Body of pancreas (tissue), 4 donors: ENCODE measurements around the gene TMEM240. TPM values are rescaled to one million over a fixed set of nuclear protein-coding genes. Genes with fewer than 3 reads are reported as not detected.

ENCODE experiments used
- ATAC-seq: fragments of 150-250 bp; one replicate; pipeline ENCODE4 v1.9.1; 2016
- DNase-seq, 4 donors: peaks; one replicate each; pipeline ENCODE4 v3.0.0-alpha.2; 2019
- H3K27ac ChIP-seq, 4 donors: fragments of 200-600 bp; sonication (generic); 1 replicate in 3 of 4; 2 replicates in 1 of 4; pipeline versions ENCODE4 v1.5.1 to v1.6.1; 2016 to 2019; ENCODE audit warnings: mild to moderate bottlenecking in 1 of 4, mixed read lengths in 1 of 4, moderate library complexity in 1 of 4
- H3K27me3 ChIP-seq, 2 donors: fragments of 200-600 bp; sonication (generic); one replicate each; pipeline ENCODE4 v1.6.0; 2016; ENCODE audit warnings: mild to moderate bottlenecking in 1 of 2
- H3K36me3 ChIP-seq, 2 donors: fragments of 200-600 bp; sonication (generic); replicated peaks in 1 of 2; 2 replicates each; pipeline ENCODE4 v1.5.1; 2016; ENCODE audit warnings: low read depth in 2 of 2; ENCODE audit not compliant: insufficient read depth in 1 of 2
- H3K4me1 ChIP-seq: fragments of 200-600 bp; sonication (generic); one replicate; pipeline ENCODE4 v1.6.0; 2016
- H3K4me3 ChIP-seq, 2 donors: fragments of 200-600 bp; sonication (generic); 1 replicate in 1 of 2; 2 replicates in 1 of 2; pipeline ENCODE4 v1.5.1; 2016 to 2019
- H3K9me3 ChIP-seq, 3 donors: fragments of 200-600 bp; sonication (generic); 1 replicate in 2 of 3; 2 replicates in 1 of 3; pipeline ENCODE4 v1.5.1; 2016
- POLR2A ChIP-seq, 3 donors: fragments of 450-650 bp; IDR thresholded peaks; one replicate each; pipeline ENCODE4 v1.6.1; 2016; ENCODE audit warnings: antibody characterized with exemption in 3 of 3, mild to moderate bottlenecking in 2 of 3
- WGBS, 2 donors: methylation state at CpG; one replicate each; pipeline ENCODE4 v1.1.5; 2017; 5-methylcytosine and 5-hydroxymethylcytosine counted together
- intact Hi-C: fragments of 100-400 bp; cut with DNase I; formaldehyde crosslinking; loops from one replicate; pipeline ENCODE4 v1.15.1; 2023
- total RNA-seq, 2 donors: library from RNA; depleted of rRNA; stranded (reverse); fragments of >200 nt; gene quantifications; one replicate each; pipeline ENCODE4 v1.1.0, GENCODE V29; 2016
- TF ChIP-seq, protein P1 (sequence below), 7 experiments: fragments of 450-650 bp in 4 of 7; fragments of 200-600 bp in 3 of 7; sonication (generic) in 3 of 7; IDR thresholded peaks; one replicate each; pipeline ENCODE4 v1.5.1; 2016 to 2019; ENCODE audit warnings: antibody characterized with exemption in 7 of 7

The TMEM240 gene
- total RNA-seq, 2 donors from 2014 or later = 1.0 to 3.6 TPM

DNA sequence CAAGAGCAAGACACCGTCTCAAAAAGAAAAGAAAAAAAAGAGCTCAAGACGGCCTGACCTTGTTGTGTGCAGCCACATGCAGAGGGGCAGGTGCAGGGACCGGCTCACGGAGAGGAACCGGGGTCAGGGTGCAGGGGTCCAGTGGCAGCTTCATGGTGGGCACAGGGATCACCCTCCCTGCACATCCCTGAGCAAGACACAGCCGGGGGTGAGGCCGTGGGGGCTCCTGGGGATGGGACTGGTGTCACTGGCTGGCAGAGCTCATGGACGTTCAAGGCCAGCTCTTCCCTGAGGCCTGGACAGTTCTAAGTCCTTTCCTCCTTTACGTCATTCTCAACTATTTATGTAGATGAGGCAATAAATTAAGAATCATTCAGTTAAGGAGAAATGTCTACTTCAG, 6.6 kb upstream of the TMEM240 start:
- Histone ChIP-seq H3K4me1 (peaks cover 17% of the 10 kb centered on the region), H3K4me3 (no peak overlapping the region), H3K27me3 (no peaks in the 10 kb centered on the region), H3K36me3 (no peaks in the 10 kb centered on the region), H3K9me3 (no peaks in the 10 kb centered on the region), H3K27ac (no peak overlapping the region)
- ATAC-seq (no peak), DNase-seq (no peak)
- 87 to 91% methylated on average over 9 of the region's 9 CpGs for WGBS, 2 donors
- intact Hi-C loops = no loop called here
- TF ChIP-seq, protein P1, sequence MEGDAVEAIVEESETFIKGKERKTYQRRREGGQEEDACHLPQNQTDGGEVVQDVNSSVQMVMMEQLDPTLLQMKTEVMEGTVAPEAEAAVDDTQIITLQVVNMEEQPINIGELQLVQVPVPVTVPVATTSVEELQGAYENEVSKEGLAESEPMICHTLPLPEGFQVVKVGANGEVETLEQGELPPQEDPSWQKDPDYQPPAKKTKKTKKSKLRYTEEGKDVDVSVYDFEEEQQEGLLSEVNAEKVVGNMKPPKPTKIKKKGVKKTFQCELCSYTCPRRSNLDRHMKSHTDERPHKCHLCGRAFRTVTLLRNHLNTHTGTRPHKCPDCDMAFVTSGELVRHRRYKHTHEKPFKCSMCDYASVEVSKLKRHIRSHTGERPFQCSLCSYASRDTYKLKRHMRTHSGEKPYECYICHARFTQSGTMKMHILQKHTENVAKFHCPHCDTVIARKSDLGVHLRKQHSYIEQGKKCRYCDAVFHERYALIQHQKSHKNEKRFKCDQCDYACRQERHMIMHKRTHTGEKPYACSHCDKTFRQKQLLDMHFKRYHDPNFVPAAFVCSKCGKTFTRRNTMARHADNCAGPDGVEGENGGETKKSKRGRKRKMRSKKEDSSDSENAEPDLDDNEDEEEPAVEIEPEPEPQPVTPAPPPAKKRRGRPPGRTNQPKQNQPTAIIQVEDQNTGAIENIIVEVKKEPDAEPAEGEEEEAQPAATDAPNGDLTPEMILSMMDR (IDR thresholded peaks at IDR 0.05) = no peak
- no peak for TF ChIP-seq POLR2A (IDR thresholded peaks at IDR 0.05)

DNA sequence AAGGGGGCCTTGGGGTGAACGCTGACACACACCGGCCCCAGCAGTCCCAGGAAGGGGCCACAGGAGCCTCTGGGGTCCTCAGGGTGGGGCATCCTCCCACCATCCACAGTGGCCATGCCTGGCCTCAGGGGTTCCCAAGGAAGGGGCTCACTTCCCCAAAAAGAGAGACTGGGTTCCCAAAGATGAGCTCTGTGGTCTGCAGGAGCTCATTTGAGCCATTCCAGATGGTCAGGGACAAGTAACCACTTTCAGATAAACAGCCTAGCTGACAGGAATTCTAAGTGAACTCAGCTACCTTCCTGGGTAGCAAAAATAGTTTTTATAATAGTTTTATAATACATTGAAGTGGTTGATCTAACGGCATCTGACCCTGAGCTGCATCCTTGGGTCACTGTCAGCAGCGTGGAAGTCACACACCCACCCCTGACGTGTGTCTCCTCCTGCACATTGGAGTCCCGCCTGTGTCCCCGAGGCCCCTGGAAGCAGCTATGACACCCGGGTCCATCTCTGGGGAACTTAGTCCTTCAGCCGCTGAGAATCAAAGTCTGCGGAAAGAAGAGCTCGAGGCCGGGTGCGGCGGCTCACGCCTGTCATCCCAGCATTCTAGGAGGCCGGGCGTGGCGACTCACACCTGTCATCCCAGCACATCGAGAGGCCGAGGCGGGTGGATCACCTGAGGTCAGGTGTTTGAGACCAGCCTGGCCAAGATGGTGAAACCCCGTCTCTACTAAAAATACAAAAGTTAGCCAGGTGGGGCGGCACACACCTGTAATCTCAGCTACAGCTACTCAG, 5.7 kb upstream of the TMEM240 start:
- Histone ChIP-seq H3K36me3 (peaks cover 0 to 2% of the 10 kb centered on the region in 2 donors), H3K4me1 (peaks cover 10% of the 10 kb centered on the region), H3K27ac (no peak overlapping the region), H3K27me3 (no peaks in the 10 kb centered on the region), H3K9me3 (no peaks in the 10 kb centered on the region), H3K4me3 (no peak overlapping the region)
- 82 to 88% methylated on average over 4 to 22 of the region's 23 CpGs for WGBS, 2 donors
- intact Hi-C loops = no loop called here
- ATAC-seq = no peak
- TF ChIP-seq POLR2A (IDR thresholded peaks at IDR 0.05) = no peak
- TF ChIP-seq, protein P1 (IDR thresholded peaks at IDR 0.05) = no peak
- no peak for DNase-seq

DNA sequence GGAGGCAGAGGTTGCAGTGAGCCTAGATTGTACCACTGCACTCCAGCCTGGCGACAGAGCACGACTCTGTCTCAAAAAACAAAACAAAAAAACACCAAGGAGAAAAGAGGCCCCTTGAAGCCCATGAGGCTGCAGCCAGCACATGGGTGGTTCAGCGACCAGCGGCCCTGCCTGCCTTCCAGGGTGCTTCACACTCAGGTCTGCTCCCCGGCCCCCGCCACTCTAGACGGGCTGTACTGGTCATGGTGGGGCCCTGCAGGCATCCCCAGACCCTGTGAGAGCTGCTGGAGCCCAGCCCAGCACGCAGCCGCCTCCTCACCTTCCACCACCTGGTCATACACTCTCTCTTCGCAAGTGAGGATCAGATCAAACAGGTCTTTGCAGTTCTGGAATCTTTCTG, 4.1 kb upstream of the TMEM240 start:
- Histone ChIP-seq H3K4me3 (no peak overlapping the region), H3K9me3 (no peaks in the 10 kb centered on the region), H3K36me3 (peaks cover 0 to 2% of the 10 kb centered on the region in 2 donors), H3K4me1 (peaks cover 6% of the 10 kb centered on the region), H3K27me3 (no peaks in the 10 kb centered on the region), H3K27ac (no peak overlapping the region)
- 94 to 95% methylated on average over 8 to 10 of the region's 10 CpGs for WGBS, 2 donors
- ATAC-seq (no peak), DNase-seq (no peak)
- TF ChIP-seq POLR2A (IDR thresholded peaks at IDR 0.05) = no peak
- TF ChIP-seq, protein P1 (IDR thresholded peaks at IDR 0.05) = no peak
- intact Hi-C loops = no loop called here

DNA sequence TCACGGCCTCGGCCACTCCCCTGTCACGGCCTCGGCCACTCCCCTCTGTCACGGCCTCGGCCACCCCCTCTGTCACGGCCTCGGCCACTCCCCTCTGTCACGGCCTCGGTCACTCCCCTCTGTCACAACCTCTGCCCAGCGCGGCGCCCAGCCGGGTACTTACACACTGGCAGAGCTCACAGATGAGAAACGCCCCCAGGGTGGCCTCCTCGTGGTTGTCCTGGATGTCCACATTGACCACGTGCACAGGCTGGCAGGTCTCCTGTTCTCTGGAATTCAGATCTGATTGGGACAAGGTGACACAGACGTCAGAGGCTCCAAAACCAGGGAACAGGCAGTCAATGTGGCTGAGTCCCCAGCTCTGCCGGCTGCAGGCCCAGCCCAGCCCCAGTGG, 3.3 kb upstream of the TMEM240 start:
- H3K9me3 ChIP-seq = no peaks in the 10 kb centered on the region
- ATAC-seq = no peak
- intact Hi-C loops = no loop called here
- no peaks in the 10 kb centered on the region for H3K27me3 ChIP-seq
- WGBS, 2 donors = 71 to 85% methylated on average over 12 to 18 of the region's 19 CpGs
- no peak overlapping the region for H3K27ac ChIP-seq
- H3K4me3 ChIP-seq = no peak overlapping the region
- peaks cover 0 to 2% of the 10 kb centered on the region in 2 donors for H3K36me3 ChIP-seq
- TF ChIP-seq, protein P1 (IDR thresholded peaks at IDR 0.05) = no peak
- no peak for TF ChIP-seq POLR2A (IDR thresholded peaks at IDR 0.05)
- peak in 3 of 4 donors; percentile 22 to 75 (median 66) for DNase-seq
- H3K4me1 ChIP-seq = peaks cover 12% of the 10 kb centered on the region
